Upper lobe of left lung (tissue), 6 donors: ENCODE measurements around the gene FOXO6. TPM values are rescaled to one million over a fixed set of nuclear protein-coding genes. Genes with fewer than 3 reads are reported as not detected.

Experiments used
- ATAC-seq, 2 donors: fragments of 200-7000 bp; cut with Tn5 transposase; one replicate each; pipeline ENCODE4 v1.9.1; 2022; ENCODE audit warnings: mild to moderate bottlenecking in 2 of 2, moderate library complexity in 2 of 2; ENCODE audit not compliant: low FRiP score in 2 of 2
- DNase-seq, 2 donors: peaks; one replicate each; pipeline ENCODE4 v3.0.0-alpha.2; 2019 to 2020
- H3K27ac ChIP-seq, 4 donors: fragments of 200-600 bp; sonication (generic); one replicate each; pipeline ENCODE4 v1.5.1; 2016 to 2019
- H3K27me3 ChIP-seq, 4 donors: fragments of 200-600 bp; sonication (generic); one replicate each; pipeline ENCODE4 v1.5.1; 2017 to 2019
- H3K36me3 ChIP-seq, 4 donors: fragments of 200-600 bp; sonication (generic); one replicate each; pipeline ENCODE4 v1.5.1; 2016 to 2019
- H3K4me1 ChIP-seq, 4 donors: fragments of 200-600 bp; sonication (generic); one replicate each; pipeline ENCODE4 v1.5.1; 2018 to 2019
- H3K4me3 ChIP-seq, 4 donors: fragments of 200-600 bp; sonication (generic); one replicate each; pipeline ENCODE4 v1.5.1; 2017 to 2019; ENCODE audit warnings: mild to moderate bottlenecking in 2 of 4, moderate library complexity in 1 of 4
- H3K9me3 ChIP-seq, 4 donors: fragments of 200-600 bp; sonication (generic); one replicate each; pipeline ENCODE4 v1.5.1; 2018 to 2019
- EP300 ChIP-seq, 4 donors: sonication (generic); formaldehyde crosslinking; IDR thresholded peaks; one replicate each; pipeline ENCODE4 v1.5.1; 2017; ENCODE audit warnings: antibody characterized with exemption in 4 of 4, control low read depth in 2 of 4
- POLR2A ChIP-seq, 4 donors: fragments of 450-650 bp; IDR thresholded peaks; one replicate each; pipeline ENCODE4 v1.5.1; 2016 to 2017; ENCODE audit warnings: antibody characterized with exemption in 4 of 4, mild to moderate bottlenecking in 2 of 4
- POLR2AphosphoS5 ChIP-seq, 2 donors: sonication (generic); formaldehyde crosslinking; IDR thresholded peaks; one replicate each; pipeline ENCODE4 v1.5.1; 2017; ENCODE audit warnings: antibody characterized with exemption in 2 of 2
- WGBS, 2 donors: methylation state at CpG; one replicate each; pipeline ENCODE4 v1.1.5; 2017 to 2018; 5-methylcytosine and 5-hydroxymethylcytosine counted together
- total RNA-seq, 6 donors: library from RNA; depleted of rRNA in 4 of 6; stranded (reverse); fragments of >200 nt in 4 of 6; gene quantifications; one replicate each; pipeline versions ENCODE4 v1.1.0 to v1.2.1, GENCODE V29; 2016 to 2021
- TF ChIP-seq, protein P1 (sequence below), 6 experiments: fragments of 450-650 bp in 4 of 6; fragments of 200-600 bp in 2 of 6; sonication (generic) in 2 of 6; IDR thresholded peaks; one replicate each; pipeline ENCODE4 v1.5.1; 2016 to 2019; ENCODE audit warnings: antibody characterized with exemption in 6 of 6
- donor health status: DM: no; HTN: no; CAD: no; lungs with moderate emphysema.
- donor health status: DM: no; HTN: yes; CAD: no; lungs with severe emphysema.

FOXO6 gene
- total RNA-seq, 6 donors from 2014 or later, result 0.31 to 1.2 (median 0.79) TPM

DNA sequence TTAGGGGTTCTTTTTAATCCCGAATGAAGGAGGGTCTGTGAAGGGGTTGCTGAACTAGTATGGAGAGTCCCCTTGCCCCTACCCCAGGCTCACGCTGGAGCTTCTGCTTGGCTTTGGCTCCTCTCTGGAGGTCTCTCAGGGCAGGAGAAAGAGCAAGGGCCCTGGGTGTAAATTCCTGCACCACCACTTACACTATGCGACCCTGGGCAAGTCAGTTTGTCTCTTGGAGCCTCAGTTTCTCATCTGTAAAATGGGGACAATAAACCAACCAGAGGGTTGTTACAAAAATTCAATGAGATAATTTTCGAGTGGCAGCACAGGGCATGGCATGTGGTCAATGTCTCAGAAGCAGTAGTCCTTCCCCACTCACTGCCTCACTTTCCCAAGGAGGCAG is 11.4 kb downstream of the FOXO6 start:
- Histone ChIP-seq H3K27ac (no peak overlapping the region), H3K4me1 (peaks cover 6 to 8% (median 7%) of the 10 kb centered on the region in 4 donors), H3K27me3 (peaks cover 0 to 2% (median 0%) of the 10 kb centered on the region in 4 donors), H3K9me3 (no peaks in the 10 kb centered on the region), H3K4me3 (no peak overlapping the region), H3K36me3 (no peaks in the 10 kb centered on the region)
- ATAC-seq, result no peak
- DNase-seq, result no peak
- WGBS, 2 donors, result 56 to 68% methylated on average over 4 of the region's 4 CpGs
- no peak for TF ChIP-seq EP300 (IDR thresholded peaks at IDR 0.05)
- no peak for TF ChIP-seq POLR2A (IDR thresholded peaks at IDR 0.05)
- TF ChIP-seq POLR2AphosphoS5 (IDR thresholded peaks at IDR 0.05), result no peak
- TF ChIP-seq, protein P1, sequence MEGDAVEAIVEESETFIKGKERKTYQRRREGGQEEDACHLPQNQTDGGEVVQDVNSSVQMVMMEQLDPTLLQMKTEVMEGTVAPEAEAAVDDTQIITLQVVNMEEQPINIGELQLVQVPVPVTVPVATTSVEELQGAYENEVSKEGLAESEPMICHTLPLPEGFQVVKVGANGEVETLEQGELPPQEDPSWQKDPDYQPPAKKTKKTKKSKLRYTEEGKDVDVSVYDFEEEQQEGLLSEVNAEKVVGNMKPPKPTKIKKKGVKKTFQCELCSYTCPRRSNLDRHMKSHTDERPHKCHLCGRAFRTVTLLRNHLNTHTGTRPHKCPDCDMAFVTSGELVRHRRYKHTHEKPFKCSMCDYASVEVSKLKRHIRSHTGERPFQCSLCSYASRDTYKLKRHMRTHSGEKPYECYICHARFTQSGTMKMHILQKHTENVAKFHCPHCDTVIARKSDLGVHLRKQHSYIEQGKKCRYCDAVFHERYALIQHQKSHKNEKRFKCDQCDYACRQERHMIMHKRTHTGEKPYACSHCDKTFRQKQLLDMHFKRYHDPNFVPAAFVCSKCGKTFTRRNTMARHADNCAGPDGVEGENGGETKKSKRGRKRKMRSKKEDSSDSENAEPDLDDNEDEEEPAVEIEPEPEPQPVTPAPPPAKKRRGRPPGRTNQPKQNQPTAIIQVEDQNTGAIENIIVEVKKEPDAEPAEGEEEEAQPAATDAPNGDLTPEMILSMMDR (IDR thresholded peaks at IDR 0.05), result no peak

GRCh38 chr1:41373373-41373772 is 12.1 kb downstream of the FOXO6 start:
- Histone ChIP-seq H3K36me3 (peaks cover 0 to 3% (median 0%) of the 10 kb centered on the region in 4 donors), H3K27ac (no peak overlapping the region), H3K4me1 (peaks cover 6 to 8% (median 7%) of the 10 kb centered on the region in 4 donors), H3K27me3 (peaks cover 0 to 2% (median 0%) of the 10 kb centered on the region in 4 donors), H3K9me3 (no peaks in the 10 kb centered on the region), H3K4me3 (no peak overlapping the region)
- no peak for ATAC-seq
- WGBS, 2 donors, result 69 to 85% methylated on average over 6 of the region's 6 CpGs
- no peak for TF ChIP-seq POLR2A (IDR thresholded peaks at IDR 0.05)
- no peak for TF ChIP-seq POLR2AphosphoS5 (IDR thresholded peaks at IDR 0.05)
- TF ChIP-seq, protein P1 (IDR thresholded peaks at IDR 0.05), result no peak
- no peak for TF ChIP-seq EP300 (IDR thresholded peaks at IDR 0.05)
- no peak for DNase-seq

DNA sequence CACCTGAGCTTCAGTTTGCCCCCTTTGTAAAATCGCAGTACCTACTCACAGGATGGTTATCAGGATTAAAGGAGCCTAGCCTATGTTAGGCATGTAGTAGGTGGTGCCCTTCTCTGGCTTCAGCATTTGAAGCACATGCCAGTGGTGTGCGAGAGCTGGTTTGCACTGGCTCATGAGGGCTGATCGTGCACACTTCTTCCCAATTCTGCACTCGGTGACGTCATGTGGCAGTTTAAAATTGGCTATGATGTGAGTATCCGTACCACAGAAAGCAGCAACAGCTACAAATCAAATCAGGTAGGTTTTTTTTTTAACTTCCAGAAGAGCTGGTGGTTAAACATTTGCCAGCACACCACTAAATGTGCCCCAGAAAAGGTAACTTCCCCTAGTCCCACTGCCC is 13.5 kb downstream of the FOXO6 start:
- 65 to 79% methylated on average over 6 of the region's 6 CpGs for WGBS, 2 donors
- no peak for TF ChIP-seq EP300 (IDR thresholded peaks at IDR 0.05)
- no peak for TF ChIP-seq POLR2AphosphoS5 (IDR thresholded peaks at IDR 0.05)
- TF ChIP-seq POLR2A (IDR thresholded peaks at IDR 0.05), result no peak
- TF ChIP-seq, protein P1 (IDR thresholded peaks at IDR 0.05), result no peak
- DNase-seq, result no peak
- Histone ChIP-seq H3K9me3 (no peaks in the 10 kb centered on the region), H3K36me3 (peaks cover 0 to 3% (median 0%) of the 10 kb centered on the region in 4 donors), H3K4me1 (peaks cover 6 to 8% (median 7%) of the 10 kb centered on the region in 4 donors), H3K4me3 (no peak overlapping the region), H3K27ac (no peak overlapping the region), H3K27me3 (peaks cover 0 to 2% (median 0%) of the 10 kb centered on the region in 4 donors)
- ATAC-seq, result no peak

- 88 to 93% methylated on average over 3 to 4 of the region's 4 CpGs for WGBS, 2 donors
- Histone ChIP-seq H3K27me3 (peaks cover 0 to 6% (median under 1%) of the 10 kb centered on the region in 4 donors), H3K9me3 (no peaks in the 10 kb centered on the region)
Observed at GRCh38 chr1:41377397-41377796, 16.2 kb downstream of the FOXO6 start.

More at GRCh38 chr1:41377397-41377796, 16.2 kb downstream of the FOXO6 start:
- Histone ChIP-seq H3K4me1 (peaks cover 12 to 21% (median 15%) of the 10 kb centered on the region in 4 donors), H3K27ac (no peak overlapping the region), H3K4me3 (no peak overlapping the region), H3K36me3 (peaks cover 0 to 3% (median 0%) of the 10 kb centered on the region in 4 donors)
- ATAC-seq (no peak), DNase-seq (no peak)
- TF ChIP-seq POLR2A (IDR thresholded peaks at IDR 0.05) (no peak), POLR2AphosphoS5 (IDR thresholded peaks at IDR 0.05) (no peak), EP300 (IDR thresholded peaks at IDR 0.05) (no peak)
- TF ChIP-seq, protein P1 (IDR thresholded peaks at IDR 0.05), result no peak
